GM23338 (cell line): ENCODE measurements around the gene BCL2. TPM values are rescaled to one million over a fixed set of nuclear protein-coding genes. Genes with fewer than 3 reads are reported as not detected.

ENCODE experiments used
- ATAC-seq: fragments of 200-7000 bp; cut with Tn5 transposase; 3 replicates; pipeline ENCODE4 v1.9.1; 2020
- DNase-seq: peaks from one replicate; pipeline ENCODE4 v3.0.0-alpha.2; 2015; ENCODE audit warnings: low spot score
- H2AFZ ChIP-seq: fragments of 200-600 bp; sonication (generic); 2 replicates; pipeline ENCODE4 v1.8.0; 2016; ENCODE audit warnings: antibody characterized with exemption, mild to moderate bottlenecking, moderate library complexity
- H3F3A ChIP-seq: fragments of 200-600 bp; sonication (generic); replicated peaks from 2 replicates; pipeline ENCODE4 v1.8.0; 2017; ENCODE audit warnings: antibody characterized with exemption, mixed run types, low read depth
- H3K27ac ChIP-seq: fragments of 200-600 bp; sonication (generic); 2 replicates; pipeline ENCODE4 v1.6.1; 2016; ENCODE audit warnings: low read depth
- H3K27me3 ChIP-seq: fragments of 200-600 bp; sonication (generic); 2 replicates; pipeline ENCODE4 v1.8.0; 2016; ENCODE audit warnings: mild to moderate bottlenecking, mixed run types, moderate library complexity; ENCODE audit not compliant: insufficient read depth
- H3K36me3 ChIP-seq: fragments of 200-600 bp; sonication (generic); 2 replicates; pipeline ENCODE4 v1.8.0; 2016; ENCODE audit warnings: mild to moderate bottlenecking; ENCODE audit not compliant: insufficient read depth
- H3K4me1 ChIP-seq: fragments of 200-600 bp; sonication (generic); 2 replicates; pipeline ENCODE4 v1.8.0; 2016; ENCODE audit warnings: mild to moderate bottlenecking, moderate library complexity; ENCODE audit not compliant: insufficient read depth
- H3K4me2 ChIP-seq: fragments of 200-600 bp; sonication (generic); 2 replicates; pipeline ENCODE4 v1.7.1; 2017; ENCODE audit warnings: mixed run types
- H3K4me3 ChIP-seq: fragments of 200-600 bp; sonication (generic); 2 replicates; pipeline ENCODE4 v1.6.1; 2016; ENCODE audit warnings: mixed run types
- H3K79me2 ChIP-seq: fragments of 200-600 bp; sonication (generic); replicated peaks from 2 replicates; pipeline ENCODE4 v1.8.0; 2017; ENCODE audit warnings: mild to moderate bottlenecking; ENCODE audit not compliant: insufficient read depth
- H3K9me2 ChIP-seq: fragments of 200-600 bp; sonication (generic); 2 replicates; pipeline ENCODE4 v1.8.0; 2017; ENCODE audit not compliant: insufficient read depth
- H4K20me1 ChIP-seq: fragments of 200-600 bp; sonication (generic); replicated peaks from 2 replicates; pipeline ENCODE4 v1.8.0; 2017; ENCODE audit warnings: mild to moderate bottlenecking; ENCODE audit not compliant: insufficient read depth
- H3K27ac Mint-ChIP-seq: 2 replicates; pipeline ENCODE4 v1.8.0; 2020; ENCODE audit warnings: inconsistent platforms, mild to moderate bottlenecking, moderate library complexity, mixed read lengths
- H3K27me3 Mint-ChIP-seq: 3 replicates; pipeline ENCODE4 v1.8.0; 2022; ENCODE audit warnings: low read depth, mild to moderate bottlenecking, moderate library complexity, mixed read lengths, inconsistent platforms; ENCODE audit not compliant: insufficient read depth, poor library complexity
- H3K36me3 Mint-ChIP-seq: 3 replicates; pipeline ENCODE4 v1.8.0; 2021; ENCODE audit warnings: low read depth, mild to moderate bottlenecking, inconsistent platforms, moderate library complexity, mixed read lengths
- H3K4me1 Mint-ChIP-seq: 3 replicates; pipeline ENCODE4 v1.8.0; 2020; ENCODE audit warnings: mild to moderate bottlenecking, inconsistent platforms, mixed read lengths
- H3K4me3 Mint-ChIP-seq: 3 replicates; pipeline ENCODE4 v1.8.0; 2021; ENCODE audit warnings: moderate library complexity, mild to moderate bottlenecking, inconsistent platforms, mixed read lengths
- H3K9me3 Mint-ChIP-seq: 3 replicates; pipeline ENCODE4 v1.8.0; 2020; ENCODE audit warnings: moderate library complexity, mild to moderate bottlenecking, inconsistent platforms, mixed read lengths
- CTCF ChIP-seq, 2 experiments: fragments of 200-600 bp in 1 of 2; sonication (generic) in 1 of 2; conservative IDR thresholded peaks; 2 replicates each; pipeline versions ENCODE4 v1.5.1 to v1.6.1; 2016 to 2017; ENCODE audit warnings: antibody characterized with exemption in 2 of 2, low read depth in 2 of 2, mild to moderate bottlenecking in 2 of 2, moderate library complexity in 1 of 2
- ETS1 ChIP-seq: IDR thresholded peaks from 2 replicates; pipeline ENCODE4 v1.6.1; 2016; ENCODE audit warnings: antibody characterized with exemption
- EZH2 ChIP-seq: fragments of 200-600 bp; sonication (generic); IDR thresholded peaks from one replicate; pipeline ENCODE4 v1.8.0; 2017; ENCODE audit warnings: antibody characterized with exemption, mild to moderate bottlenecking, low read depth; ENCODE audit not compliant: unreplicated experiment
- STAT1 ChIP-seq: IDR thresholded peaks from one replicate; pipeline ENCODE4 v1.6.1; 2016; ENCODE audit warnings: antibody characterized with exemption; ENCODE audit not compliant: unreplicated experiment
- ZNF114 ChIP-seq: fragments of 250-450 bp; sonication (Bioruptor Pico); IDR thresholded peaks from 2 replicates; pipeline ENCODE4 v1.5.0; 2020; ENCODE audit warnings: mild to moderate bottlenecking, moderate library complexity
- ZNF331 ChIP-seq: fragments of 250-450 bp; sonication (Bioruptor Pico); IDR thresholded peaks from 2 replicates; pipeline ENCODE4 v1.5.0; 2020; ENCODE audit warnings: low read depth, mild to moderate bottlenecking, moderate library complexity
- ZNF462 ChIP-seq: fragments of 250-450 bp; sonication (Bioruptor Pico); IDR thresholded peaks from 2 replicates; pipeline ENCODE4 v1.5.0; 2020; ENCODE audit warnings: mild to moderate bottlenecking, moderate library complexity
- polyA plus RNA-seq: library from polyadenylated mRNA; unstranded; fragments of >200 nt; fragmentation: Nextera tagmentation; extraction: Ambion mirVana; gene quantifications from 2 replicates; pipeline ENCODE4 v1.2.1, GENCODE V29; 2016
- total RNA-seq: library from RNA; depleted of rRNA; stranded (reverse); fragments of >200 nt; shearing (Covaris generic); gene quantifications from 2 replicates; pipeline ENCODE4 v1.2.3, GENCODE V29; 2014

The BCL2 gene
- total and polyA plus RNA-seq, 2 experiments from 2014 or later = 1.2 to 4.0 TPM

GRCh38 chr18:63179422-63179821 lies 140.1 kb downstream of the BCL2 start:
- Histone ChIP-seq H3K4me1 (peaks cover 12% of the 10 kb centered on the region; the same call in 1 of the 2 replicates), H2AFZ (0 out of 2 replicates have a peak overlapping the region, but pooled peaks have one; percentile 60), H3K9me2 (no peaks in the 10 kb centered on the region), H3K4me2 (no peak overlapping the region), H3K36me3 (no peaks in the 10 kb centered on the region), H3K27ac (no peak overlapping the region), H3F3A (no peaks in the 10 kb centered on the region), H4K20me1 (no peaks in the 10 kb centered on the region), H3K79me2 (no peaks in the 10 kb centered on the region), H3K27me3 (no peaks in the 10 kb centered on the region), H3K4me3 (no peak overlapping the region)
- Mint-ChIP-seq H3K4me3 (no peak overlapping the region), H3K9me3 (no peaks in the 10 kb centered on the region), H3K27me3 (peaks cover 4% of the 10 kb centered on the region), H3K4me1 (peaks cover 26% of the 10 kb centered on the region), H3K36me3 (no peaks in the 10 kb centered on the region), H3K27ac (no peak overlapping the region)
- ATAC-seq (peak; percentile 74), DNase-seq (peak; percentile 38)
- TF ChIP-seq EZH2 (no peak), CTCF (conservative IDR thresholded peaks at IDR 0.05; ENCODE audit: low read depth in 2 of 2) (0 out of 4 replicates have a peak, but pooled peaks of 1 of the 2 experiments have one; percentile 4), ETS1 (no peak), ZNF114 (CRISPR knock-in tag) (no peak), STAT1 (no peak), ZNF462 (CRISPR knock-in tag) (no peak), ZNF331 (CRISPR knock-in tag) (no peak)
